Body of pancreas (tissue), 4 donors: ENCODE measurements around the gene CRAT. TPM values are rescaled to one million over a fixed set of nuclear protein-coding genes. Genes with fewer than 3 reads are reported as not detected.

Experiments used
- ATAC-seq: fragments of 150-250 bp; one replicate; pipeline ENCODE4 v1.9.1; 2016
- DNase-seq, 4 donors: peaks; one replicate each; pipeline ENCODE4 v3.0.0-alpha.2; 2019
- H3K27ac ChIP-seq, 4 donors: fragments of 200-600 bp; sonication (generic); 1 replicate in 3 of 4; 2 replicates in 1 of 4; pipeline versions ENCODE4 v1.5.1 to v1.6.1; 2016 to 2019; ENCODE audit warnings: mild to moderate bottlenecking in 1 of 4, mixed read lengths in 1 of 4, moderate library complexity in 1 of 4
- H3K27me3 ChIP-seq, 2 donors: fragments of 200-600 bp; sonication (generic); one replicate each; pipeline ENCODE4 v1.6.0; 2016; ENCODE audit warnings: mild to moderate bottlenecking in 1 of 2
- H3K36me3 ChIP-seq, 2 donors: fragments of 200-600 bp; sonication (generic); replicated peaks in 1 of 2; 2 replicates each; pipeline ENCODE4 v1.5.1; 2016; ENCODE audit warnings: low read depth in 2 of 2; ENCODE audit not compliant: insufficient read depth in 1 of 2
- H3K4me1 ChIP-seq: fragments of 200-600 bp; sonication (generic); one replicate; pipeline ENCODE4 v1.6.0; 2016
- H3K4me3 ChIP-seq, 2 donors: fragments of 200-600 bp; sonication (generic); 1 replicate in 1 of 2; 2 replicates in 1 of 2; pipeline ENCODE4 v1.5.1; 2016 to 2019
- H3K9me3 ChIP-seq, 3 donors: fragments of 200-600 bp; sonication (generic); 1 replicate in 2 of 3; 2 replicates in 1 of 3; pipeline ENCODE4 v1.5.1; 2016
- CTCF ChIP-seq, 7 experiments: fragments of 450-650 bp in 4 of 7; fragments of 200-600 bp in 3 of 7; sonication (generic) in 3 of 7; IDR thresholded peaks; one replicate each; pipeline ENCODE4 v1.5.1; 2016 to 2019; ENCODE audit warnings: antibody characterized with exemption in 7 of 7
- POLR2A ChIP-seq, 3 donors: fragments of 450-650 bp; IDR thresholded peaks; one replicate each; pipeline ENCODE4 v1.6.1; 2016; ENCODE audit warnings: antibody characterized with exemption in 3 of 3, mild to moderate bottlenecking in 2 of 3
- WGBS, 2 donors: methylation state at CpG; one replicate each; pipeline ENCODE4 v1.1.5; 2017; 5-methylcytosine and 5-hydroxymethylcytosine counted together
- intact Hi-C: fragments of 100-400 bp; cut with DNase I; formaldehyde crosslinking; loops from one replicate; pipeline ENCODE4 v1.15.1; 2023
- total RNA-seq, 2 donors: library from RNA; depleted of rRNA; stranded (reverse); fragments of >200 nt; gene quantifications; one replicate each; pipeline ENCODE4 v1.1.0, GENCODE V29; 2016

The CRAT gene
- total RNA-seq, 2 donors from 2014 or later, result 84.8 to 112 TPM

- H3K36me3 ChIP-seq, result no peaks in the 10 kb centered on the region
- WGBS, 2 donors, result 68 to 100% methylated on average over 1 to 8 of the region's 8 CpGs
- intact Hi-C loops, result no loop called here
- DNase-seq (no peak), ATAC-seq (no peak)
- H3K27ac ChIP-seq, result peak overlapping the region in 3 of 4 donors; percentile 48 to 55 (median 52)
- no peaks in the 10 kb centered on the region for H3K27me3 ChIP-seq
- H3K4me3 ChIP-seq, result no peak overlapping the region
- TF ChIP-seq CTCF (IDR thresholded peaks at IDR 0.05), result no peak
- no peak for TF ChIP-seq POLR2A (IDR thresholded peaks at IDR 0.05)
- H3K4me1 ChIP-seq, result peaks cover 42% of the 10 kb centered on the region
- H3K9me3 ChIP-seq, result no peaks in the 10 kb centered on the region
These were observed 35.9 kb upstream of the CRAT start for GRCh38 chr9:129146441-129146941.

- DNase-seq (peak in 2 of 4 donors; percentile 38 to 39), ATAC-seq (no peak)
- intact Hi-C loops, result no loop called here
- Histone ChIP-seq H3K36me3 (no peaks in the 10 kb centered on the region), H3K27me3 (no peaks in the 10 kb centered on the region), H3K27ac (peak overlapping the region in 3 of 4 donors; percentile 48 to 55 (median 52)), H3K4me3 (no peak overlapping the region), H3K9me3 (no peaks in the 10 kb centered on the region), H3K4me1 (peaks cover 48% of the 10 kb centered on the region)
- WGBS, 2 donors, result 88 to 97% methylated on average over 4 to 7 of the region's 7 CpGs
- no peak for TF ChIP-seq CTCF (IDR thresholded peaks at IDR 0.05)
- no peak for TF ChIP-seq POLR2A (IDR thresholded peaks at IDR 0.05)
These were observed 35.3 kb upstream of the CRAT start for GRCh38 chr9:129145841-129146292.

GRCh38 chr9:129145316-129145715 lies 34.7 kb upstream of the CRAT start:
- no peak for ATAC-seq
- Histone ChIP-seq H3K9me3 (no peaks in the 10 kb centered on the region), H3K27ac (peak overlapping the region; percentile 23 to 55 (median 50)), H3K4me3 (no peak overlapping the region), H3K4me1 (peaks cover 53% of the 10 kb centered on the region), H3K36me3 (no peaks in the 10 kb centered on the region), H3K27me3 (no peaks in the 10 kb centered on the region)
- 66 to 70% methylated on average over 2 of the region's 2 CpGs for WGBS, 2 donors
- TF ChIP-seq CTCF (IDR thresholded peaks at IDR 0.05), result no peak
- intact Hi-C loops, result no loop called here
- DNase-seq, result no peak

GRCh38 chr9:129143031-129143927 lies 32.7 kb upstream of the CRAT start:
- Histone ChIP-seq H3K9me3 (no peaks in the 10 kb centered on the region), H3K4me1 (peaks cover 73% of the 10 kb centered on the region), H3K27ac (peak overlapping the region; percentile 55 to 100 (median 98)), H3K36me3 (no peaks in the 10 kb centered on the region), H3K4me3 (no peak overlapping the region), H3K27me3 (no peaks in the 10 kb centered on the region)
- TF ChIP-seq POLR2A (IDR thresholded peaks at IDR 0.05), result no peak
- peak; percentile 52 to 85 (median 80) for TF ChIP-seq CTCF (IDR thresholded peaks at IDR 0.05)
- peak; percentile 89 to 93 (median 92) for DNase-seq
- ATAC-seq, result peak; percentile 41
- WGBS, 2 donors, result 31 to 43% methylated on average over 9 to 13 of the region's 14 CpGs
- intact Hi-C loops, result loop anchor here (2.0 kb wide), 1 partner anchor 30 kb away; no protein-coding TSS in a partner anchor
